Trophoblast cell (in vitro differentiated cells and primary cell): Measurements from ENCODE around the gene DAB2.

ENCODE experiments used
- DNase-seq, 2 donors: peaks; one replicate each; pipeline ENCODE4 v3.0.0-alpha.2; 2016
- H2AFZ ChIP-seq: 2 replicates; pipeline ENCODE4 v1.6.1; 2013; ENCODE audit warnings: low read length, moderate library complexity, mild to moderate bottlenecking; ENCODE audit not compliant: insufficient read depth, poor library complexity
- H2AK5ac ChIP-seq: 2 replicates; pipeline ENCODE4 v1.6.1; 2013; ENCODE audit warnings: mild to moderate bottlenecking, low read length
- H2BK120ac ChIP-seq: 2 replicates; pipeline ENCODE4 v1.6.1; 2013; ENCODE audit warnings: low read length, mild to moderate bottlenecking, moderate library complexity; ENCODE audit not compliant: insufficient read depth, poor library complexity
- H2BK12ac ChIP-seq: 2 replicates; pipeline ENCODE4 v1.6.1; 2013; ENCODE audit warnings: mild to moderate bottlenecking, low read length, moderate library complexity
- H2BK5ac ChIP-seq: 2 replicates; pipeline ENCODE4 v1.6.1; 2013; ENCODE audit warnings: low read length, low read depth, moderate library complexity, mild to moderate bottlenecking; ENCODE audit not compliant: poor library complexity
- H3K14ac ChIP-seq: 2 replicates; pipeline ENCODE4 v1.6.1; 2013; ENCODE audit warnings: mild to moderate bottlenecking, low read length
- H3K18ac ChIP-seq: 2 replicates; pipeline ENCODE4 v1.6.1; 2013; ENCODE audit warnings: mild to moderate bottlenecking, low read length
- H3K23ac ChIP-seq: 2 replicates; pipeline ENCODE4 v1.6.1; 2013; ENCODE audit warnings: low read length
- H3K27ac ChIP-seq: 2 replicates; pipeline ENCODE4 v1.5.1; 2013; ENCODE audit warnings: low read depth, mild to moderate bottlenecking, inconsistent platforms, low read length, moderate library complexity
- H3K27me3 ChIP-seq: 2 replicates; pipeline ENCODE4 v1.6.1; 2013; ENCODE audit warnings: inconsistent platforms, mild to moderate bottlenecking, low read length, moderate library complexity; ENCODE audit not compliant: insufficient read depth
- H3K36me3 ChIP-seq, 2 experiments: 1 replicate in 1 of 2; 2 replicates in 1 of 2; pipeline ENCODE4 v1.6.1; 2013; ENCODE audit warnings: low read length in 2 of 2, mild to moderate bottlenecking in 2 of 2, moderate library complexity in 1 of 2; ENCODE audit not compliant: insufficient read depth in 2 of 2, control insufficient read depth in 1 of 2
- H3K4ac ChIP-seq: 2 replicates; pipeline ENCODE4 v1.6.1; 2013; ENCODE audit warnings: low read depth, mild to moderate bottlenecking, low read length, moderate library complexity
- H3K4me1 ChIP-seq, 2 experiments: 1 replicate in 1 of 2; 2 replicates in 1 of 2; pipeline ENCODE4 v1.6.1; 2013; ENCODE audit warnings: low read length in 2 of 2, mild to moderate bottlenecking in 2 of 2, moderate library complexity in 1 of 2; ENCODE audit not compliant: insufficient read depth in 2 of 2, control insufficient read depth in 1 of 2
- H3K4me2 ChIP-seq: 2 replicates; pipeline ENCODE4 v1.6.1; 2013; ENCODE audit warnings: inconsistent platforms, mild to moderate bottlenecking, low read length, moderate library complexity
- H3K4me3 ChIP-seq: 2 replicates; pipeline ENCODE4 v1.5.1; 2013; ENCODE audit warnings: mild to moderate bottlenecking, low read depth, low read length, inconsistent platforms
- H3K79me1 ChIP-seq: one replicate; pipeline ENCODE4 v1.6.1; 2013; ENCODE audit warnings: low read length
- H3K79me2 ChIP-seq: 2 replicates; pipeline ENCODE4 v1.6.1; 2013; ENCODE audit warnings: low read length, mild to moderate bottlenecking; ENCODE audit not compliant: control insufficient read depth, insufficient read depth, poor library complexity
- H3K9ac ChIP-seq: 2 replicates; pipeline ENCODE4 v1.6.1; 2013; ENCODE audit warnings: mild to moderate bottlenecking, low read length
- H3K9me3 ChIP-seq: 2 replicates; pipeline ENCODE4 v1.6.1; 2013; ENCODE audit warnings: low read depth, mild to moderate bottlenecking, control low read depth, inconsistent platforms, low read length; ENCODE audit not compliant: insufficient read depth
- H4K12ac ChIP-seq: 2 replicates; pipeline ENCODE4 v1.6.1; 2013; ENCODE audit warnings: low read depth, mild to moderate bottlenecking, low read length, moderate library complexity
- H4K8ac ChIP-seq: 2 replicates; pipeline ENCODE4 v1.6.1; 2013; ENCODE audit warnings: low read depth, mild to moderate bottlenecking, low read length, moderate library complexity
- H4K91ac ChIP-seq: one replicate; pipeline ENCODE4 v1.6.1; 2013; ENCODE audit warnings: low read depth, mild to moderate bottlenecking, low read length, moderate library complexity
- WGBS: extraction: QIAGEN DNeasy Blood & Tissue Kit; methylation state at CpG from one replicate; pipeline ENCODE4 v1.1.7; 2013; ENCODE audit warnings: missing lambda C conversion rate; ENCODE audit not compliant: insufficient read length, insufficient coverage; ENCODE audit errors: extremely low coverage; 5-methylcytosine and 5-hydroxymethylcytosine counted together

The DAB2 gene

GRCh38 chr5:39377613-39378012 is 47.2 kb downstream of the DAB2 start:
- H4K91ac ChIP-seq, result no peak overlapping the region
- no peak overlapping the region for H4K12ac ChIP-seq
- no peak overlapping the region for H2BK5ac ChIP-seq
- H3K9me3 ChIP-seq, result peaks cover 2% of the 10 kb centered on the region
- no peak overlapping the region for H3K9ac ChIP-seq
- no peaks in the 10 kb centered on the region for H3K27me3 ChIP-seq
- H3K4me2 ChIP-seq, result no peak overlapping the region
- H3K23ac ChIP-seq, result no peak overlapping the region
- no peaks in the 10 kb centered on the region for H3K79me1 ChIP-seq
- no peak for DNase-seq
- no peak overlapping the region for H3K18ac ChIP-seq
- H2AFZ ChIP-seq, result no peak overlapping the region
- H3K14ac ChIP-seq, result no peak overlapping the region
- H3K79me2 ChIP-seq, result no peaks in the 10 kb centered on the region
- no peak overlapping the region for H2BK12ac ChIP-seq
- no CpG with 5 or more reads among the region's 2 CpGs for whole genome bisulfite sequencing
- H2AK5ac ChIP-seq, result no peak overlapping the region
- H3K4ac ChIP-seq, result no peak overlapping the region
- H3K27ac ChIP-seq, result no peak overlapping the region
- H2BK120ac ChIP-seq, result no peak overlapping the region
- H4K8ac ChIP-seq, result no peak overlapping the region
- no peaks in the 10 kb centered on the region for H3K4me1 ChIP-seq
- H3K36me3 ChIP-seq, result peaks cover 3 to 19% of the 10 kb centered on the region in 2 experiments
- H3K4me3 ChIP-seq, result no peak overlapping the region

- Histone ChIP-seq H3K27ac (no peak overlapping the region), H4K91ac (no peak overlapping the region), H2BK12ac (no peak overlapping the region), H2AFZ (no peak overlapping the region), H3K79me2 (no peaks in the 10 kb centered on the region), H4K12ac (no peak overlapping the region), H3K9me3 (peaks cover 2% of the 10 kb centered on the region), H3K79me1 (no peaks in the 10 kb centered on the region), H3K4me3 (no peak overlapping the region), H3K18ac (no peak overlapping the region), H3K4me1 (no peaks in the 10 kb centered on the region), H3K9ac (no peak overlapping the region), H2BK120ac (no peak overlapping the region), H4K8ac (no peak overlapping the region), H3K14ac (no peak overlapping the region), H2AK5ac (no peak overlapping the region), H3K4me2 (no peak overlapping the region), H3K36me3 (peaks cover 2 to 14% of the 10 kb centered on the region in 2 experiments), H2BK5ac (no peak overlapping the region), H3K4ac (no peak overlapping the region), H3K23ac (no peak overlapping the region), H3K27me3 (no peaks in the 10 kb centered on the region)
- no CpG with 5 or more reads among the region's 3 CpGs for WGBS
- peak; percentile 50 to 88 for DNase-seq
Measured at GRCh38 chr5:39376293-39376714, 48.5 kb downstream of the DAB2 start.

- H3K79me2 ChIP-seq, result no peaks in the 10 kb centered on the region
- H3K36me3 ChIP-seq, result peaks cover 2 to 9% of the 10 kb centered on the region in 2 experiments
- H2AFZ ChIP-seq, result no peak overlapping the region
- WGBS, result no CpG with 5 or more reads among the region's 2 CpGs
- H2BK12ac ChIP-seq, result no peak overlapping the region
- H3K79me1 ChIP-seq, result no peaks in the 10 kb centered on the region
- H3K27ac ChIP-seq, result no peak overlapping the region
- H3K9ac ChIP-seq, result no peak overlapping the region
- H3K9me3 ChIP-seq, result peaks cover 2% of the 10 kb centered on the region
- no peak overlapping the region for H4K8ac ChIP-seq
- no peak for DNase-seq
- no peaks in the 10 kb centered on the region for H3K27me3 ChIP-seq
- H3K4me2 ChIP-seq, result no peak overlapping the region
- no peak overlapping the region for H3K4me3 ChIP-seq
- no peak overlapping the region for H3K18ac ChIP-seq
- H4K12ac ChIP-seq, result no peak overlapping the region
- H2AK5ac ChIP-seq, result no peak overlapping the region
- no peak overlapping the region for H2BK5ac ChIP-seq
- no peak overlapping the region for H3K14ac ChIP-seq
- peaks cover 2 to 6% of the 10 kb centered on the region in 2 experiments for H3K4me1 ChIP-seq
- no peak overlapping the region for H3K4ac ChIP-seq
- H3K23ac ChIP-seq, result no peak overlapping the region
- H4K91ac ChIP-seq, result no peak overlapping the region
- H2BK120ac ChIP-seq, result no peak overlapping the region
Measured at GRCh38 chr5:39373791-39374190, 51.0 kb downstream of the DAB2 start.

GRCh38 chr5:39371367-39371635 is 53.5 kb downstream of the DAB2 start:
- DNase-seq, result no peak
- Histone ChIP-seq H2AFZ (no peak overlapping the region), H3K79me1 (no peaks in the 10 kb centered on the region), H3K18ac (no peak overlapping the region), H4K8ac (no peak overlapping the region), H2BK12ac (no peak overlapping the region), H3K36me3 (peaks cover 0 to 3% of the 10 kb centered on the region in 2 experiments), H2AK5ac (no peak overlapping the region), H3K9me3 (no peaks in the 10 kb centered on the region), H3K4me3 (no peak overlapping the region), H3K27ac (no peak overlapping the region), H2BK120ac (no peak overlapping the region), H3K79me2 (no peaks in the 10 kb centered on the region), H3K23ac (no peak overlapping the region), H3K4me1 (peaks cover 2 to 6% of the 10 kb centered on the region in 2 experiments), H3K27me3 (no peaks in the 10 kb centered on the region), H2BK5ac (no peak overlapping the region), H3K4ac (no peak overlapping the region), H3K4me2 (no peak overlapping the region), H3K14ac (no peak overlapping the region), H3K9ac (no peak overlapping the region), H4K12ac (no peak overlapping the region), H4K91ac (no peak overlapping the region)
- no CpG with 5 or more reads among the region's 3 CpGs for WGBS
